ENCODE data around the gene GPR39.

GPR39 gene

GRCh38 chr2:132416723-132417395 lies at the start of gene GPR39:
GPR39 (plus strand) TSS chr2:132416805.
- peak; percentile 2 for TF ChIP-seq CTCF (IDR thresholded peaks at IDR 0.05; ENCODE audit: low read depth, low read length, missing control alignments)
- in situ Hi-C loops (cut with HindIII; ENCODE audit: low sequenced_read_pairs), result no loop called here
- peak within 1 kb of the TSS; percentile 40 for H3K4me3 ChIP-seq (ENCODE audit: low read depth, low read length)
- DNase-seq (ENCODE audit: low read depth), result no peak

- in situ Hi-C loops (cut with HindIII; ENCODE audit: low sequenced_read_pairs), result no loop called here
- DNase-seq (ENCODE audit: low read depth), result no peak
- H3K4me3 ChIP-seq (ENCODE audit: low read depth, low read length), result no peak overlapping the region
- no peak for TF ChIP-seq CTCF (IDR thresholded peaks at IDR 0.05; ENCODE audit: low read depth, low read length, missing control alignments)
Measured at GRCh38 chr2:132368191-132368590, 48.4 kb upstream of the GPR39 start.

GRCh38 chr2:132372276-132372675 lies 44.3 kb upstream of the GPR39 start:
- no peak overlapping the region for H3K4me3 ChIP-seq (ENCODE audit: low read depth, low read length)
- in situ Hi-C loops (cut with HindIII; ENCODE audit: low sequenced_read_pairs), result no loop called here
- no peak for TF ChIP-seq CTCF (IDR thresholded peaks at IDR 0.05; ENCODE audit: low read depth, low read length, missing control alignments)
- DNase-seq (ENCODE audit: low read depth), result no peak

GRCh38 chr2:132373391-132374135 lies 43.0 kb upstream of the GPR39 start:
- H3K4me3 ChIP-seq (ENCODE audit: low read depth, low read length), result no peak overlapping the region
- in situ Hi-C loops (cut with HindIII; ENCODE audit: low sequenced_read_pairs), result no loop called here
- TF ChIP-seq CTCF (IDR thresholded peaks at IDR 0.05; ENCODE audit: low read depth, low read length, missing control alignments), result no peak
- DNase-seq (ENCODE audit: low read depth), result no peak

GRCh38 chr2:132374151-132374550 lies 42.5 kb upstream of the GPR39 start:
- no peak for TF ChIP-seq CTCF (IDR thresholded peaks at IDR 0.05; ENCODE audit: low read depth, low read length, missing control alignments)
- DNase-seq (ENCODE audit: low read depth), result no peak
- in situ Hi-C loops (cut with HindIII; ENCODE audit: low sequenced_read_pairs), result no loop called here
- no peak overlapping the region for H3K4me3 ChIP-seq (ENCODE audit: low read depth, low read length)

GRCh38 chr2:132374551-132374950 lies 42.1 kb upstream of the GPR39 start:
- in situ Hi-C loops (cut with HindIII; ENCODE audit: low sequenced_read_pairs), result no loop called here
- H3K4me3 ChIP-seq (ENCODE audit: low read depth, low read length), result no peak overlapping the region
- no peak for TF ChIP-seq CTCF (IDR thresholded peaks at IDR 0.05; ENCODE audit: low read depth, low read length, missing control alignments)
- no peak for DNase-seq (ENCODE audit: low read depth)

Data from astrocyte of the cerebellum (primary cell).